Measurements from ENCODE around the gene JAZF1.

GRCh38 chr7:28017372-28017771, 163.2 kb downstream of the JAZF1 start:
- TF ChIP-seq CTCF (IDR thresholded peaks at IDR 0.05): no peak
- no peak for TF ChIP-seq POLR2A (IDR thresholded peaks at IDR 0.05)

Data from prostate gland (tissue), 2 donors.